Spleen (tissue), 7 donors: ENCODE data around the gene DCTN1.

Experiments
- POLR2A ChIP-seq, 3 donors: fragments of 450-650 bp; IDR thresholded peaks; one replicate each; pipeline ENCODE4 v1.5.1; 2017; ENCODE audit warnings: antibody characterized with exemption in 3 of 3, mild to moderate bottlenecking in 1 of 3
- POLR2AphosphoS5 ChIP-seq, 3 donors: sonication (generic); formaldehyde crosslinking; IDR thresholded peaks; one replicate each; pipeline ENCODE4 v1.5.1; 2017; ENCODE audit warnings: antibody characterized with exemption in 3 of 3
- TF ChIP-seq, protein P1 (sequence below), 11 experiments: fragments of 200-600 bp in 7 of 11; fragments of 450-650 bp in 4 of 11; sonication (generic) in 4 of 11; IDR thresholded peaks in 8 of 11; conservative IDR thresholded peaks in 3 of 11; 1 replicate in 7 of 11; 2 replicates in 4 of 11; pipeline versions ENCODE4 v1.4.0 to v1.8.0; 2016 to 2021; ENCODE audit warnings: antibody characterized with exemption in 11 of 11, inconsistent platforms in 4 of 11, mild to moderate bottlenecking in 1 of 11
- donor health status: DM: no; HTN: no; CAD: no; lungs with moderate emphysema.
- donor health status: DM: no; HTN: no; CAD: no.
- donor health status: DM: no; HTN: no; CAD: no.

DNA sequence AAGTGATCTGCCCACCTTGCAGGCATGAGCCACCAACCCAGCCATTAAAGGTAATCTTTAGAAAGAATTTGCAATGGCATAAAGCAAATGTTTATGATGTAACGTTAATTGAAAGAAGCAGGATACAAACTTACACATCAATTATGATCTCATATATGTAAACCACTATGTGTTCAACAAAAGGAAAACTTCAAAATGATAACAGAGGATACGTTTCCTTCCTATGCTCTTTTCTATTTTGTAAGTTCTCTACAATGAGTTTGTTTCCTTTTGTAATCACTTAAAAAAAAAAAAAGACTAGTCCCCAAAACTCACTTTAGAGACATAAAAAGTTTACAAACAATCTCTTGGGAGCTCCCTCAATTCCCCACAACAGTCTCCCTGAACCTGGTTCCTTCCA, 39.9 kb upstream of the DCTN1 start:
- TF ChIP-seq, protein P1, sequence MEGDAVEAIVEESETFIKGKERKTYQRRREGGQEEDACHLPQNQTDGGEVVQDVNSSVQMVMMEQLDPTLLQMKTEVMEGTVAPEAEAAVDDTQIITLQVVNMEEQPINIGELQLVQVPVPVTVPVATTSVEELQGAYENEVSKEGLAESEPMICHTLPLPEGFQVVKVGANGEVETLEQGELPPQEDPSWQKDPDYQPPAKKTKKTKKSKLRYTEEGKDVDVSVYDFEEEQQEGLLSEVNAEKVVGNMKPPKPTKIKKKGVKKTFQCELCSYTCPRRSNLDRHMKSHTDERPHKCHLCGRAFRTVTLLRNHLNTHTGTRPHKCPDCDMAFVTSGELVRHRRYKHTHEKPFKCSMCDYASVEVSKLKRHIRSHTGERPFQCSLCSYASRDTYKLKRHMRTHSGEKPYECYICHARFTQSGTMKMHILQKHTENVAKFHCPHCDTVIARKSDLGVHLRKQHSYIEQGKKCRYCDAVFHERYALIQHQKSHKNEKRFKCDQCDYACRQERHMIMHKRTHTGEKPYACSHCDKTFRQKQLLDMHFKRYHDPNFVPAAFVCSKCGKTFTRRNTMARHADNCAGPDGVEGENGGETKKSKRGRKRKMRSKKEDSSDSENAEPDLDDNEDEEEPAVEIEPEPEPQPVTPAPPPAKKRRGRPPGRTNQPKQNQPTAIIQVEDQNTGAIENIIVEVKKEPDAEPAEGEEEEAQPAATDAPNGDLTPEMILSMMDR (IDR thresholded peaks at IDR 0.05 in 8 of 11, conservative IDR thresholded peaks at IDR 0.05 in 3 of 11) = no peak
- TF ChIP-seq POLR2A (IDR thresholded peaks at IDR 0.05) = no peak
- TF ChIP-seq POLR2AphosphoS5 (IDR thresholded peaks at IDR 0.05) = no peak
